Liver (tissue), 3 donors: ENCODE measurements around the gene PARL.

Experiments used
- CTCF ChIP-seq: fragments of 150-350 bp; IDR thresholded peaks from 2 replicates; pipeline ENCODE4 v1.5.1; 2017; ENCODE audit warnings: improper control_type of control experiment, low read depth, low read length; ENCODE audit not compliant: missing input control
- GABPA ChIP-seq, 2 donors: IDR thresholded peaks in 1 of 2; conservative IDR thresholded peaks in 1 of 2; 2 replicates each; pipeline ENCODE4 v1.6.1; 2016; ENCODE audit warnings: antibody characterized with exemption in 2 of 2, mild to moderate bottlenecking in 1 of 2, moderate library complexity in 1 of 2
- HNF4A ChIP-seq, 2 donors: conservative IDR thresholded peaks; 2 replicates each; pipeline ENCODE4 v1.6.1; 2016; ENCODE audit warnings: antibody characterized with exemption in 2 of 2, mild to moderate bottlenecking in 2 of 2
- RAD21 ChIP-seq, 2 donors: IDR thresholded peaks; 2 replicates each; pipeline ENCODE4 v1.6.1; 2016; ENCODE audit warnings: antibody characterized with exemption in 2 of 2, mild to moderate bottlenecking in 2 of 2
- SP1 ChIP-seq: IDR thresholded peaks from 2 replicates; pipeline ENCODE4 v1.6.1; 2018; ENCODE audit warnings: antibody characterized with exemption, mild to moderate bottlenecking
- TAF1 ChIP-seq: conservative IDR thresholded peaks from 2 replicates; pipeline ENCODE4 v1.6.1; 2016; ENCODE audit warnings: antibody characterized with exemption, mild to moderate bottlenecking
- YY1 ChIP-seq: IDR thresholded peaks from 2 replicates; pipeline ENCODE4 v1.6.1; 2016; ENCODE audit warnings: antibody characterized with exemption, mild to moderate bottlenecking
- TF ChIP-seq, protein P1 (sequence below): IDR thresholded peaks from 2 replicates; pipeline ENCODE4 v1.6.1; 2016; ENCODE audit warnings: antibody characterized with exemption
- TF ChIP-seq, protein P2 (sequence below): IDR thresholded peaks from 2 replicates; pipeline ENCODE4 v1.6.1; 2016; ENCODE audit warnings: antibody characterized with exemption
- donor health status: healthy.
- donor health status: healthy.

GRCh38 chr3:183922421-183922820 lies 37.7 kb upstream of the PARL start:
- TF ChIP-seq, protein P1, sequence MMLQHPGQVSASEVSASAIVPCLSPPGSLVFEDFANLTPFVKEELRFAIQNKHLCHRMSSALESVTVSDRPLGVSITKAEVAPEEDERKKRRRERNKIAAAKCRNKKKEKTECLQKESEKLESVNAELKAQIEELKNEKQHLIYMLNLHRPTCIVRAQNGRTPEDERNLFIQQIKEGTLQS: no peak
- TF ChIP-seq CTCF (no peak), HNF4A (conservative IDR thresholded peaks at IDR 0.05) (no peak), RAD21 (IDR thresholded peaks at IDR 0.05) (no peak), SP1 (no peak), GABPA (IDR thresholded peaks at IDR 0.05 in 1 of 2, conservative IDR thresholded peaks at IDR 0.05 in 1 of 2) (no peak), TAF1 (no peak), YY1 (no peak)
- TF ChIP-seq, protein P2, sequence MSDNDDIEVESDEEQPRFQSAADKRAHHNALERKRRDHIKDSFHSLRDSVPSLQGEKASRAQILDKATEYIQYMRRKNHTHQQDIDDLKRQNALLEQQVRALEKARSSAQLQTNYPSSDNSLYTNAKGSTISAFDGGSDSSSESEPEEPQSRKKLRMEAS: no peak
